AG04450 (cell line): ENCODE data around the gene RUFY3. TPM values are rescaled to one million over a fixed set of nuclear protein-coding genes. Genes with fewer than 3 reads are reported as not detected.

Experiments used
- CTCF ChIA-PET: fragments of 300-600, 350-600 bp; formaldehyde crosslinking; extraction: SDS; loops from one replicate; lab custom pipeline; 2022; ENCODE audit warnings: antibody characterized with exemption, inconsistent platforms; lab: Charles Lee
- POLR2A ChIA-PET: fragments of 350-600 bp; formaldehyde crosslinking; extraction: SDS; loops from one replicate; lab custom pipeline; 2021; ENCODE audit warnings: antibody characterized with exemption, inconsistent platforms; lab: Yijun Ruan, JAX
- DNase-seq: peaks from one replicate; pipeline ENCODE4 v3.0.0-alpha.2; 2011; ENCODE audit warnings: low read depth, low spot score
- H3K27ac ChIP-seq: one replicate; pipeline ENCODE4 v1.5.1; 2012; ENCODE audit warnings: low read depth, low read length, control low read depth
- H3K27me3 ChIP-seq: one replicate; pipeline ENCODE4 v1.6.0; 2012; ENCODE audit warnings: low read length; ENCODE audit not compliant: control insufficient read depth, insufficient read depth
- H3K4me3 ChIP-seq: 2 replicates; pipeline ENCODE4 v1.5.1; 2011; ENCODE audit warnings: mild to moderate bottlenecking, low read depth, low read length, control low read depth
- H3K9me3 ChIP-seq: 2 replicates; pipeline ENCODE4 v1.5.1; 2012; ENCODE audit warnings: low read length; ENCODE audit not compliant: control insufficient read depth, insufficient read depth
- polyA plus RNA-seq: library from polyadenylated mRNA; depleted of rRNA; stranded (reverse); fragments of >200 nt; gene quantifications from 2 replicates; pipeline ENCODE4 v1.2.3, GENCODE V29; 2011
- TF ChIP-seq, protein P1 (sequence below): IDR thresholded peaks from 2 replicates; pipeline ENCODE4 v1.5.1; 2011; ENCODE audit warnings: low read depth, low read length, control low read depth, inconsistent platforms

RUFY3 gene
- polyA plus RNA-seq, 1 experiment = 57.9 TPM

DNA sequence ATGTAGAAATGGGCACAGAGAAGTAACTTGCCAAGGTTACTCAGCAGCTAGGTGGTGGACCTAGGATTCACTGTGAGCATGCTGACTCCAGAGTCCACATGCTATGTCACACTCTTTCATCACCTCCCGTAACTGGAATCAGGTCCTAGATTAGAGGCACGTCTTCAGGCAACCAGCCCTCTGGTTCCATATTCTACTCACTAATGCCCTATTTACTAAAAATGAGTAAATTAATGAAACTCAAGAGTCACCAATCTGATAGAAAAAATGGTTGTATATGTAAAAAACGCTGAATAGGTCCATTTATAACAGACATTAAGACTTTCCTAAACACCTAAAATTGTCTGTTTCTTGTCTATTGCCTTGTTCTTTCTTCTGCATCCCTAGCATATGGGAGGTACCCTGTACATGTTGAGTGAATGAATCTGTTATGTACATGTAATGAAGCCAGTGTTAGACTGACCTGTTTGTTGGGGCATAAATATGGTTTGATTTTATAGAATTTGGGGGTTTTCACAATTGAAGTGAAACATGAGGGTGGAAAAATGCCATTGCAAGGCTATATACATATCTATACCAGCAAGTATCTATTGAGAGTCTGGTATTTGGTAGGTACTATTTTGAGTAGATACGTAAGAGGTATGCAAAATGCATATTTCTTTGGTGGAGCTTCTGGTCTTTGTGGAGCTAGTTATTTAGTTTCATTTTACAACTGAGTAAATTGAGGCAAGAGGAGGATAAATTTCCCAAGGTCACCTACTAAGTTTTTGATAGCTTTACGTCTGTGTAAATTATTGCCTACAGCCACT, 7.5 kb upstream of the RUFY3 start:
- ChIA-PET POLR2A (no interaction called here), CTCF (no interaction called here)
- no peaks in the 10 kb centered on the region for H3K9me3 ChIP-seq
- TF ChIP-seq, protein P1, sequence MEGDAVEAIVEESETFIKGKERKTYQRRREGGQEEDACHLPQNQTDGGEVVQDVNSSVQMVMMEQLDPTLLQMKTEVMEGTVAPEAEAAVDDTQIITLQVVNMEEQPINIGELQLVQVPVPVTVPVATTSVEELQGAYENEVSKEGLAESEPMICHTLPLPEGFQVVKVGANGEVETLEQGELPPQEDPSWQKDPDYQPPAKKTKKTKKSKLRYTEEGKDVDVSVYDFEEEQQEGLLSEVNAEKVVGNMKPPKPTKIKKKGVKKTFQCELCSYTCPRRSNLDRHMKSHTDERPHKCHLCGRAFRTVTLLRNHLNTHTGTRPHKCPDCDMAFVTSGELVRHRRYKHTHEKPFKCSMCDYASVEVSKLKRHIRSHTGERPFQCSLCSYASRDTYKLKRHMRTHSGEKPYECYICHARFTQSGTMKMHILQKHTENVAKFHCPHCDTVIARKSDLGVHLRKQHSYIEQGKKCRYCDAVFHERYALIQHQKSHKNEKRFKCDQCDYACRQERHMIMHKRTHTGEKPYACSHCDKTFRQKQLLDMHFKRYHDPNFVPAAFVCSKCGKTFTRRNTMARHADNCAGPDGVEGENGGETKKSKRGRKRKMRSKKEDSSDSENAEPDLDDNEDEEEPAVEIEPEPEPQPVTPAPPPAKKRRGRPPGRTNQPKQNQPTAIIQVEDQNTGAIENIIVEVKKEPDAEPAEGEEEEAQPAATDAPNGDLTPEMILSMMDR = no peak
- no peak overlapping the region for H3K4me3 ChIP-seq
- H3K27me3 ChIP-seq = no peaks in the 10 kb centered on the region
- DNase-seq = no peak
- no peak overlapping the region for H3K27ac ChIP-seq

DNA sequence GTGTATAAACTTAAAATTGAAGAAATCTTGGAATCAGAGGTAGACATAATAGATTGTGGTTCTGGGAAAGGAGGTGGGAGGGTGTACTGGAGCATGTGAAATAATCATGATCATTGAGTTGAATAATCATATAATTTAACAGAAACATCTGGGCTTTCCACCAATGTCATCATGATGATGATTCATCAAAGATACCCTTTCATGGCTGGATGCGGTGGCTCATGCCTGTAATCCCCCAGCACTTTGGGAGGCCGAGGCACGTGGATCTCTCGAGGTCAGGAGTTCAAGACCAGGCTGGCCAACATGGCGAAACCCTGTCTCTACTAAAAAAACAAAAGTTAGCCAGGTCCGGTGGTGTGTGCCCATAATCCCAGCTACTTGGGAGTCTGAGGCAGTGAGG, 6.7 kb upstream of the RUFY3 start:
- Histone ChIP-seq H3K4me3 (no peak overlapping the region), H3K9me3 (no peaks in the 10 kb centered on the region), H3K27ac (no peak overlapping the region), H3K27me3 (no peaks in the 10 kb centered on the region)
- CTCF ChIA-PET = interaction anchor here (0.6 kb wide), 1 partner anchor 96 kb away, joined by 5 read pairs; no protein-coding TSS in a partner anchor
- POLR2A ChIA-PET = no interaction called here
- TF ChIP-seq, protein P1 = no peak
- DNase-seq = no peak

DNA sequence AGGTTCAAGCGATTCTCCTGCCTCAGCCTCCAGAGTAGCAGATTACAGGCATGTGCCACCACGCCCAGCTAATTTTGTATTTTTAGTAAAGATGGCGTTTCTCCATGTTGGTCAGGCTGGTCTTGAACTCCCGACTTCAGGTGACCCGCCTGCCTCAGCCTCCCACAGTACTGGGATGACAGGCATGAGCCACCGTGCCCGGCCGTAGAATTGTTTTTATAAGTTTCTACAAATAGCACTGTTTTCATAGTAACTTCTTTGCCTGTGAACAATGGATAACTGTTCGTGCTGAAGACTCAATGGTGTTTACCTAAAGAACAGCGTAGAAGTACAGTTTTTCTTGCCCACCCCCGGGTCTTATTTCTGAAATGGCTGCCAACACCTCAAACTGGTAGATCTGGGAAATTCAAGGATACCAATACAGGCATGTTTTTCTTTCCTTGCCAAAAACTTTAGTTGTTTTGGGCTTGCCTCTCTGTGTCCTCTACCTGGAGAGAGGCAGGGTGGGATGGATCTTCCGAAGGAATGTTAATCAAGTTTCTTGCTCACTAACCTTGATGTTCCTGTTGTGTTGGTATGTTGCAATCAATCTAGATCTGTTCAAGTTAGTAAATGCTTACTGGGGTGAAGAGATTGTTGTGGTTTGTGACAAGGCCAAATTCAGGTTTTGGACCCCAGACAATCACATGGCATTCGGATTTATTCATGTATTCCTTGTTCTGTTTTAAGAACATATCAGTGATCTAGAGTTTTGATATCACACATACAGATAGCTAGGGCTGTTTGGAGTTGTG, 2.8 kb upstream of the RUFY3 start:
- DNase-seq = no peak
- ChIA-PET CTCF (interaction anchor here (1.2 kb wide), 1 partner anchor 34 kb away, joined by 4 read pairs; no protein-coding TSS in a partner anchor), POLR2A (no interaction called here)
- TF ChIP-seq, protein P1 = no peak
- Histone ChIP-seq H3K4me3 (no peak overlapping the region), H3K27ac (no peak overlapping the region), H3K9me3 (no peaks in the 10 kb centered on the region), H3K27me3 (no peaks in the 10 kb centered on the region)

DNA sequence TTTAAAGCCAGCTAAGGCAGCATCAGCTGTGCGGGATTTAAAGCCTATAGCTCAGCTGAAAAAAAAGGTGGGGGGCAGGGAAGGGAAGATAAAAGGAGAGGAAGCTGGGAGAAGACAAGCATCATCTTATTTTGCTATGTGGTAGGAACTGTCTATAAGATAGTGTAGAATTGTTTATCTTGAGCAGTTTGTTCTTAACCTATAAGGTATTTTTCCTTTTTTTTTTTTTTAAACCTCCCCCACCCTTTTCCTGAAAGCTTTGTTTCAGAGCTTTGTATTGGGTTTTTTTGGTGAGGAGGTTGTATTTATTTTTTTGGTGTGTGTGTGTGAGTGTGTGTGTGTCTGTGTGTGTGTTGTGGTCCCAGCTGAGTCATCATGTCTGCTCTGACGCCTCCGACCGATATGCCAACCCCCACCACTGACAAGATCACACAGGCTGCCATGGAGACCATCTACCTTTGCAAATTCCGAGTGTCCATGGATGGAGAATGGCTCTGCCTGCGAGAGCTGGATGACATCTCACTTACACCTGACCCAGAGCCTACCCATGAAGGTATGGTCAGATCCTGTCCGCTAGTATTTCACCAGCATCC, 531 bp downstream of the RUFY3 start:
- ChIA-PET CTCF (interaction anchor here (0.6 to 2.1 kb wide), 4 partner anchors 17 to 744 kb away, joined by 3 to 12 read pairs (median 4); no protein-coding TSS in a partner anchor), POLR2A (interaction anchor here (0.7 to 1.6 kb wide), 3 partner anchors 12 to 495 kb away, joined by 4 to 13 read pairs (median 7); no protein-coding TSS in a partner anchor)
- TF ChIP-seq, protein P1 = no peak

More for the DNA sequence above, 531 bp downstream of the RUFY3 start:
- H3K9me3 ChIP-seq = no peaks in the 10 kb centered on the region
- H3K27me3 ChIP-seq = no peaks in the 10 kb centered on the region
- peak overlapping the region; percentile 90 for H3K27ac ChIP-seq
- DNase-seq = no peak
- peak overlapping the region; percentile 85 for H3K4me3 ChIP-seq
